ENCODE data around the gene CYP26B1.

Gene CYP26B1

DNA sequence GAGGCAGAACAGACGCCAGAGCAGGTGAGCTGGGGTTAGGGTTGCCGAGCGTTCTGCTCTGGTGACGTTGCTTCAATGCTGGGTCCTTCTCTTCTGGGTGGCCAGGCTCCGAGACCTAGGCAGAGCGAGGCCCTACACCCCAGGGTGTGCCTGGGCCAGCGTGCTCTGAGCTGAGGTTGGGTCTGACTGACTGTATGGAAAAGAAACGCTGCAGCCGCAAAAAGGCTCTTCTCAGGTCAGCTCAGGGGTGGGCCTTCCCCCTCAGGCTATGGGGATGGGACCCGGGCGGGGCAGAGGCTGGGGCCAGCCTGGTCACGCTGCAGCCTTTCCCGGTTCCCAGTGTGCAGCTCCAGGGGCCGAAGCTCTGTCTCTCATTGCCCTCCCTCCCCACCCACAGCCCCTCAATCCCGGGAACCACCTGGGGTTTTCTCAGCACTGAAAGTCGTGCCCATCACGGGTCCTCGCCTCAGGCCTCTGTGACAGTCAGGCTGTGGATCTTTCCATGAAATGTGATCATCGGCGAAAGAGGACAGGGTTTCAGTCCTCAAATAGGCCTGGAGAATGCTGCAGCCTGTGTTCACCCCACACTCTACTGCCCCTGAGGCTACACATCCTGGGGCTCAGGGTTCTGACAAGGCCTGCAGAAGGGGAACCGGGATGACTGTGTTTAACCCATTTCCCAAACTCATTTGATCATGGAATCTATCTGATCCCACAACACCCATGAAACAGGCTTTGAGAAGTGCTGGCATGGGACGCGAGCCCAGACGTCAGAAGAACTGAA lies 19.4 kb downstream of the CYP26B1 start:
- DNase-seq: no peak

DNA sequence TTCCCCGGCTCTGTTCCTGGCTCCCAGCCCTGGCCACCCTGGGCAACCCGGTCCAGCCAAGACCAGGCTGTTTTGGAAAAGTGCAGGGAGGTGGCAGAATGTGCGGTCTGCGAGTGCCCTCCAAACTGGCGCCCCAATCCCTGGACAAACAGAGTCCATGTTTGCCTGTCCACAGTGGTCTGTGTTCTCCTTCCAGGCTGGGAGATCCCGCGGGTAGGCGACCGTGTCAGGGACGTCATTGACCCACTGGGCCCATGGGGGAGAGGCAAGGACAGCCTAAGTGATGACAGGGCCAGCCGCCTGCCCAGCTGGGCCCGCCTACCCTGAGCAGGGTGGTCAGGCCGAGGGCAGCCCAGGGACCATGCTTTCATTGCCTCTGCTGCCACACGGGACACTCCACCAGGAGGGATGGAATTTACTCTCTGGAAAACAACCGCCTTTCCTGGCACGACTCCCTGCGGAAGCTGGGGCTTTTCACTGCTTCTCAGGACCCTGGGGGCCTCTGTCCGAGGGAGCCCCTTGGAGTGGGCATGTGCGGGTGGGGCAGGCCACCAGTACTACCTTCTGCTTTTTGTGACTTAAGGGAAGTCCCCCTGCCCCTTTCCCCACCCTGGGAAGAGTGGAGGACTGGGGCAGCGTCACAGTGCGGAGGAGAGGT lies 20.1 kb downstream of the CYP26B1 start:
- DNase-seq: no peak

GRCh38 chr2:72126186-72127100 lies 21.2 kb downstream of the CYP26B1 start:
- DNase-seq: no peak

- DNase-seq: no peak
Observed at GRCh38 chr2:72124376-72124775, 23.3 kb downstream of the CYP26B1 start.

DNA sequence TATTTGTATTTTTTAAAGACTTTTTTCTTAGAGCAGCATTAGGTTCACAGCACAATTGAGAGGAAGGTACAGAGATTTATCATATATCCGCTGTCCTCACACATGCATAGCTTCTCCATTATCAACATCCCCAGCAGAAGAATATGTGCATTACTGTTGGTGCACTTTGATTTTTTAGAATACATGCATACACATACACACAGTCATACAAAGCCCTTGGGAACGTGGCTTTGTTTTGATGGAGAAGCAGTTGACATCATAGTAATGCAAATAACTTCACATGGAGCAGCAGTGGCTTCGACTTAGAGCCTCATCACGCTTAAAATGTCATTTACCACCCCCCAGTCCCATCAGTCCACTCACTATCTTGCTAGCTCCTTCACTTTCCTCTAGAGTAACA lies 26.5 kb downstream of the CYP26B1 start:
- DNase-seq: no peak

- DNase-seq: no peak
Observed at GRCh38 chr2:72118951-72119350, 28.7 kb downstream of the CYP26B1 start.

- DNase-seq: no peak
Observed at GRCh38 chr2:72118386-72118785, 29.3 kb downstream of the CYP26B1 start.

- no peak for DNase-seq
Observed at GRCh38 chr2:72117718-72118117, 29.9 kb downstream of the CYP26B1 start.

- no peak for DNase-seq
Observed at GRCh38 chr2:72117029-72117428, 30.6 kb downstream of the CYP26B1 start.

- no peak for DNase-seq
Observed at GRCh38 chr2:72116081-72116533, 31.6 kb downstream of the CYP26B1 start.

DNA sequence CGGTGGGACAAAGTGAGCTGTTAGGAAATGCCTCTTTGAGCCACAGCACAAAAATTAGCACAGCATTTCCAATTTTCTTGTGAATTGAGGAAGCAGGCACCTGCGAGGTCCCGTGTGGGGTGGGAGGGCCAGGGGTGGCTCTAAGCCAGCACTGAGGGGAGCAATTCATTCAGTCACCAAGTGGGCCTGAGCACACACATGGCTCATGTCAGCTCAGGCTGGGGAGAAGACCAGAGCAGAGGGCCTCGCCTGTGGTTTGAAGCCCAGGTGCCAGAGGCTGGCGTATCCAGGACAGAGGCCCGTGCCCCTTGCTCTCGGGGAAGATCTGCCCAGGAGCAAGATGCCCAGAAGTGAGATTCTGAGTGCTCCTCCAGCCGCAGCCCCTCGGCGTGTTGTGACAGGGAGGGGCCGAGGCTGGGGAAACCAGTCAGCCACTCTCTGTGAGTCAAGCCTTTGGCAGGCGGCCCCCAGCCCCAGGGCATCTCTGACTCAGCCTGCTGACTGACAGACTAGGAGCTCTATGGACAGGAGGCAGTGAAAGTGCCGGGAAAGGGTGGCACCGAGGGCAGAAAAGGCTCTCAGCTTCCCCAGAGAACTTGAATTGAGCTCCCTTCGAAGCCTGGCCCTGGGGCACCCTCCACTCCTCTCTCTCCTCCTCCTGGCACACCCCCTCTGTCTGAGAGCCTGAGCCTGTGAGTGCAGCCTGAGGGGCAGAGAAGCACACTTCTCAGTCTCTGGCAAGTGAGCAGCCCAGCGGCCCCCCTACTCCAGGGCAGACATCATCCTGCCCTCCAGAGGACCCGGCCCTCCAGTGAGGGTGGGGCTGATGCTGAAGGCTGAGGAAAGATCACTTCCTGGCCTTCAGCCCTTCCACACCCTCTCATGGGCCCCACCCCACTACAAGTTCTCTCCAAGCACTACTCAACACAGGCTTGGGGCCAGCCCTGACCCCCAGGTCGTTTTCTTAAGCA lies 32.3 kb downstream of the CYP26B1 start:
- DNase-seq: no peak

- DNase-seq: no peak
Observed at GRCh38 chr2:72114693-72115051, 33.0 kb downstream of the CYP26B1 start.

DNA sequence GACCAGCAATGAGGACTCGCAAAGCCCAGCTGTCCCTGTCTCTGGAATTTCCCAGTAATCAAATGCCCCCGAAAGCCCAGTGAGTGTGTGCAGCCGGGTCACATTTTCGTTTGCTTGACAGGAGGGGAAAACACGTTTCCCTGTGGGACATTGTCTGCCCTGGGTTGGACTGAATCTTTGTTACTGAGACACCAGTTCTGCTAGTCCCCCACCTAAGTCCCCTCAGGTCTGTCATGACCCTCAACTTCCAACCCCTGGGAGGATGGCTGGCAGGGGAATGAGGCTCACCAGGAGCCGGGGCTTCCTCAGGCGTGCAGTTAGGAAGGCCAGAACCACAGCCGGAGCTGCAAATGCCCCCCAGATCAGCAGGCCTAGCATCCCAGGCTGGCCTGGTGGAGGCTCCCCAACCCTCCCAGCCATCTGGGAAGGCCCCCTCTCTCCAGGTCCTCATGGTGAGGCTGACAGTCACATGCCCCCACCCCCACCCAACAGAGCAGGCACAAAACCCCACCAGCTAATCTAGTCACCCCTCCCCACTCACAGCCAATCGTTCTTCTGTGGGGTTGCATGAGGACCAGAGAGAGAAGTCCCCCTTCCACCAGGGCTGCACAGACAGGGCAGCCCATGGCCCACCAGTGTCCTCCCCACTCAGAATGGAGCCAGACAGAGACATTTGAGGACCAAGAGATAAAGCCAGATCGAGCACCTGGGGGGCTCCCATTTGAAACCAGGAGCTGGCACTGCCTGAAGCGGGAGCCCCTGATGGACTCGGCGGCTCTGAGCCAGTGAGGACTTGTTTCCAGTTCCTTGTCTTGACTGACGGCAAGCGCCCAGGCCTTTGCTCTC lies 33.6 kb downstream of the CYP26B1 start:
- DNase-seq: no peak

DNA sequence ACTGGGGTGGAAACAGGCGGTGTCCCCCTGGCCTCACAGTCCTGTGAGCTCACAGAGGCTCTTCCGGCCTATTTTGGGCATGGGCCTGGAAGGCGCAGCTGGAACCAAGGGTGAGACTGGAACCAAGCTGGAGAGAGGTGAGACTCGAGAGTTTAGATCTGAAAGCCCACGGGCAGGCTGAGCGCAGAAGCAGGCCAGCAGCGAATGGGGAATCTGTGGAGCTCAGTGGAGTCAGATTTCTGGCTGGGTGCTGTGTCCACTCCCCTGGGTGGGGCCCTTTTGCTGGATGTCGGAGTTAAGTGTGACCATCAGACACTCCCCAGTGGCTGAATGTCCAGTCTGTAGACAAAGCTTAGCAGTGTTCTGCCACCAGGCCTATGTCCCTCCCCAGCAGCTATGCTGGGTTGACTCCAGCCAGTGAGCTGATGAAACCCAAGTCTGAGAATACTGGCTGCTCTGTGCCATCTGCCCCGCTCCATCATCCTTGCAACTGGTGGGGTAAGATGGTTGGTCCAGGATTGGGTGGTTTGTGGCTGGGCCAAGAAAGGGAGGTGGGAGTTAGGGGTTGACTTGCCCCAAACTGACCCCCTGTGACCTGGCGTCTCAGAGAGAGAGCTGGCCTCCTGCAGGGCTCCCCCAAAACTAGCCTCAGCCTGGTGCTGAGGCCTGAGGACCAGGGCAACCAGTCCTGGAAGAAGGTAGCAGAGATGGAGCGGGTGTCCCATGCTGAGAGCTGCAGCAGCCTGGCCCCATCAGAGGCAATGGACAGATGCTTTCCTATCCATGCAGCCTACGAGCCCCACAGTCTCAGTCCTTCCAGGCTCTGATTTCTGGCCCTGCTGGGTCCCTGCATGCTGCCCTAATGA lies 34.4 kb downstream of the CYP26B1 start:
- no peak for DNase-seq

GRCh38 chr2:72112401-72112800 lies 35.3 kb downstream of the CYP26B1 start:
- DNase-seq: no peak

DNA sequence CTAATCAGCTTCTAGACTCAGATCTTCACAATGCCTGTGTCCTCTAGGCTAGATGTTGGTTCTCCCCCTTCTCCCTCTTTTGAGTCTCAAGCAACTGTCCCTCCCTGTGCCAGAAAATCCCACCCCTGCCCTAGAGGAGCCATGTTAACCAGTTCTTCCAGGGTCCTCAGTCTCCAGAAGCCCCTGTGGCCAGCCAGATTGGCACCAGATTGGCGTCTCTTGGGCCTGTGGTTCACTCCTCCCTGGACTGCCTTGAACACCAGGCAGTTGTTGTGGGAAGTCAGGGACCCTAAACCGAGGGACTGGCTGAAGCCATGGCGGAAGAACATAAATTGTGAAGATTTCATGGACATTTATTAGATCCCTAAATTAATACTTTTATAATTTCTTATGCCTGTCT lies 36.6 kb downstream of the CYP26B1 start:
- DNase-seq: no peak

DNA sequence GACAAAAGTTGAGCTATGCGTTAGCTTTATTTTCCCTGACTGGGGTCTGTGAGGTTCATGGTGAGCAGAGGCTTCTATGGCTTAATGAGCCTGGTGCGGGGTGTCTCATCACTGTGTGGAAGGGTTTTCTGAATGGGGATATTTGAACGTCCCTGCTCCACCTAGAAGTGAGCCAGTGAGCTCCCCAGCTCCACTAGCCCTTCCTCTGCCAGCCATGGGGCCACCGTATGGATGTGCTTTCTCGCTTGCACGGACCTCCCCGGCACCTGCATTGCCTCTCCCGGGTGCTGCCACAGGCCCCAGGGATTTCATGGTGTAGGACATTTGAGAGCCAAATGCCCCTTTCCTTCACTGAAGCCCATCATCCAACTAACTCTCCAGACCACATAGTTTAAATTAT lies 37.8 kb downstream of the CYP26B1 start:
- DNase-seq: no peak

DNA sequence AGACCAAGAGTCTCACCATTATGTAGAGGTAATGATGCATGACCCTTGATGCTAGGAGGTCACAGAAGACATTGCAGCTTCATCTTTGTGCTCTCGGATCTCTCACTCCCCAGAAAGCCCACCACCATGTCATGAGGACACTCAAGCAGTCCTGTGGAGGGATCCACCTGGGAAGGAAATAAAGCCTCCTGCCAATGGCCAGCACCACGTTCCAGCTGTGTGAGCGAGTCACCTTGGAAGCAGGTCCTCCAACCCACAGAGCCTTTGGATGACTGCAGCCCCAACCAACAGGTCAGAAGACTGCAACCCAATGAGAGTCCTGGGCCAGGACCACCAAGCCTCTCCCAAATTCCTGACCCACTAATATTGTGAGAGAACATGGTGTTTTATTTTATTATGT lies 38.4 kb downstream of the CYP26B1 start:
- DNase-seq: no peak

- DNase-seq: no peak
Observed at GRCh38 chr2:72108121-72108520, 39.5 kb downstream of the CYP26B1 start.

DNA sequence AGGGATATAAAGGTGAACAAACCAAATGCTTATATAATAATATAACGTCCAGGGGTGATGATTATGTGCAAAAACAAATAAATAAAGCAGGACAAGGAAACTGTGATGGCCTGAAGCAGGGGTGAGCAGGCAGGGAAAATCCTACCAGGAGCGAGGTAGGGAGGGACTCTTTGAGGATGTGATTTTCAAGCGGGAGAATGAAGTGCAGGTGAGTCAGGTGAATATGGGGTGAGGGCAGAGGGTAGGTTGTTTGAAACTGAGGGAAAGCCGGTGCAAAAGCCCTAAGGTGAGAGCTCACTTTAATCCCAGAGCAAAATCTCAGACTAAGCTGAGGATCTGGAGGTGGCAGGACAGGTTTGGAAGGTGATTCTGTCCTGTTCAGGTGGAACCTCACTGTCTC lies 40.7 kb downstream of the CYP26B1 start:
- DNase-seq: no peak

Measured in suppressor macrophage treated with lipopolysaccharide for 4 hours (primary cell).